Coronary artery (tissue), 2 donors: Measurements from ENCODE around the gene KRT6C.
"Not testable (repeated sequence)": the region's sequence is repeated elsewhere in the genome, so short reads cannot be mapped to it uniquely, and the experiment has no call there.

Experiments
- DNase-seq: peaks from one replicate; pipeline ENCODE4 v3.0.0-alpha.2; 2017; ENCODE audit warnings: low spot score
- H3K27ac ChIP-seq, 2 donors: fragments of 200-600 bp; sonication (generic); one replicate each; pipeline ENCODE4 v1.5.1; 2016 to 2019
- H3K4me3 ChIP-seq: fragments of 200-600 bp; sonication (generic); 2 replicates; pipeline ENCODE4 v1.5.1; 2016; ENCODE audit warnings: mild to moderate bottlenecking, moderate library complexity
- TF ChIP-seq, protein P1 (sequence below): fragments of 200-600 bp; sonication (generic); IDR thresholded peaks from one replicate; pipeline ENCODE4 v1.5.1; 2019; ENCODE audit warnings: antibody characterized with exemption

Gene KRT6C

DNA sequence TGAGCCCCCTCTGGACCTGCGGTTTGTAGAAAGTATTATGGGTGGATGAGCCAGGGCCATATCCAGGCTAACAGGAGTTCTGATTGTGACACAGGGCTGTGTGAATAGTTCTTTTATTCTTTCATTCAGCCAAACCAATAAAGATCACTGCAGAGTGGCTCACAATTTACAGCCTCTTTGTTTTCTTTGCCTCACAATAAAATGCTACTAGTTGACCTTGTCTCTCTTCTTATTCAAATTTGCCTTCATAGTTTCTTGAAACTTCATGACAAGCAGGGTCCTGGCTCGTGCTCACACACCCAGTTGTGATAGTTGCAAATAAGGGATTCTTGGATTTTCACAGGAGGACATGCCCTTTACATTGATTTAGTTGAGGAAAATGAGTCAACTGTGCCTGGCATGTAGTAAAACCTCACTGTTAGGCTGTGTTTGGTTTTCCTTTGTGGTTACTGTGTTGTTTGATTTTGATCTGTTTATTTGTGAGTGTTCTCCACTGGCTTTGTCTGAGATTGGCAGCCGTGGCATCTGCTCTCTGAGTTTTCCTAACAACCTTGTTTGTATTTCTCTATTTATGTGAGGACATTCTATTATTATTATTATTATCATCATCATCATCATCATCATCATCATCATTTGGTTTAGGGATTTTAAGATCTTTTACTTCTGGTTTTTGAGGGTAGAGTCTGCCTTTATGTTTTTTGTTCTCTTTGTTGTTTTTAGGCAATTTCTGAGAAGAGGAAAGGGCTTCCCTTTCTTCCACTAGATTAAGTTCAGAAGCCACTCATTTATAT lies 19.0 kb downstream of the KRT6C start:
- no peak overlapping the region for H3K4me3 ChIP-seq
- H3K27ac ChIP-seq = no peak overlapping the region
- no peak for DNase-seq
- TF ChIP-seq, protein P1, sequence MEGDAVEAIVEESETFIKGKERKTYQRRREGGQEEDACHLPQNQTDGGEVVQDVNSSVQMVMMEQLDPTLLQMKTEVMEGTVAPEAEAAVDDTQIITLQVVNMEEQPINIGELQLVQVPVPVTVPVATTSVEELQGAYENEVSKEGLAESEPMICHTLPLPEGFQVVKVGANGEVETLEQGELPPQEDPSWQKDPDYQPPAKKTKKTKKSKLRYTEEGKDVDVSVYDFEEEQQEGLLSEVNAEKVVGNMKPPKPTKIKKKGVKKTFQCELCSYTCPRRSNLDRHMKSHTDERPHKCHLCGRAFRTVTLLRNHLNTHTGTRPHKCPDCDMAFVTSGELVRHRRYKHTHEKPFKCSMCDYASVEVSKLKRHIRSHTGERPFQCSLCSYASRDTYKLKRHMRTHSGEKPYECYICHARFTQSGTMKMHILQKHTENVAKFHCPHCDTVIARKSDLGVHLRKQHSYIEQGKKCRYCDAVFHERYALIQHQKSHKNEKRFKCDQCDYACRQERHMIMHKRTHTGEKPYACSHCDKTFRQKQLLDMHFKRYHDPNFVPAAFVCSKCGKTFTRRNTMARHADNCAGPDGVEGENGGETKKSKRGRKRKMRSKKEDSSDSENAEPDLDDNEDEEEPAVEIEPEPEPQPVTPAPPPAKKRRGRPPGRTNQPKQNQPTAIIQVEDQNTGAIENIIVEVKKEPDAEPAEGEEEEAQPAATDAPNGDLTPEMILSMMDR = no peak

DNA sequence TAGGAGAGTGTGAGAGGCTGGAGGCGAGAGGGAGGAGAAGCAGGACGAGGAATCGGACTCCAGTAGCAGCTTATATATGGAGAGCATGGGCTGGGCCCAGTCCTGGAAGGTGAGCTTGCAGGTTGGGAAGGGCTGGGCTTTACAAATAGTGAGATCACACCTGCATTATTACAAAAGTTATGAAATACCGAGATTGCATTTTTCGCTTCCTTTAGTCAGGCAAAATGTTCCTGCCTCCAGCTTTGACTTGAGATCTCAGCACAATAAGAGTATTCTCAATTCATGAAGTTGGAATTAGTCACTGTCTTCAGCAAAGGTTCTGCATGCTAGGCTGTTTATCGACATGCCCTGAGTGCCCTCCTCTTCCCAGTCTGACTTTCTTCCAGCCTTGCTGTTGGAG lies 21.5 kb downstream of the KRT6C start, which contains the start of gene KRT6B:
TSS of gene KRT6B (minus strand) at position 46 of the 400 bp plus-strand sequence. CDS start 68 bp downstream, outside the sequence.
- DNase-seq = no peak

GRCh38 chr12:52448228-52448627 lies 25.4 kb downstream of the KRT6C start:
- no peak overlapping the region for H3K4me3 ChIP-seq
- no peak for DNase-seq
- TF ChIP-seq, protein P1 = no peak
- no peak overlapping the region for H3K27ac ChIP-seq

More for the DNA sequence above, 21.5 kb downstream of the KRT6C start, which contains the start of gene KRT6B:
- TF ChIP-seq, protein P1 = no peak
- Histone ChIP-seq H3K4me3 (no peak within 1 kb of the TSS), H3K27ac (no peak within 1 kb of the TSS)

- not testable (repeated sequence) for DNase-seq, H3K4me3 ChIP-seq, H3K27ac ChIP-seq
Measured at GRCh38 chr12:52447196-52447595, 26.4 kb downstream of the KRT6C start.

DNA sequence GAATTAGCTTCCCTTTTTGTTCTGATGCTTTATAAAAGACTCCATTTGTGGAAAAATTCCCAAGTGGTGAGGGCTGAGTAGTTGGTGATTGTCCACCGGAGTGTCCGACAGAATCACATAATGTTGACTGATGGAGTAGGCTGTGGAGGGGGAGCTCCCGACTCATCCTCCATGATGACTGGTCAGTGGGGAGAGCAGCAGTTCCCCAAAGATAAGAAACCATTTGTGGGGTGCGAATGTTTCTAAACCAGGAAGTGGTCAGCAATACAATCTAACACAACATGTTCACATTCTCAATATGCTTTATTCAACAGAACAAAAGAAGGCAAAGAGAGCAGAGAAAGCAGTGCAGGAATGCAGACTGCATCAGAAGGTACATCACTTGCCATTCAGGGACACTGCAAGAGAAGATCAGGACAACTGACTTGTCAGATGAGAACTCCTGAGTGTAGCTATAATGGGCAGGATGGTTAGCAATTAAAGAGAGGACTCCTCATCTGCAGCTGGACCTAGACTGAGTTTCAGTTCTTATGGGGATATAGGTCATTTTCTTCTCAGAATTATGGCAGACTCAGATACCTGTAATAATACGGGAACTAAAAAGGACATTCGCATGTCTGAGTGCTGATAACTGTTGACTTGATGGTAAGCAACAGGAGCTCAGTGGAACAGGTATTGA lies 27.1 kb downstream of the KRT6C start:
- no peak for DNase-seq

GRCh38 chr12:52445876-52446275 lies 27.7 kb downstream of the KRT6C start:
- no peak overlapping the region for H3K4me3 ChIP-seq
- TF ChIP-seq, protein P1 = no peak
- no peak overlapping the region for H3K27ac ChIP-seq
- DNase-seq = no peak

More for the DNA sequence above, 27.1 kb downstream of the KRT6C start:
- Histone ChIP-seq H3K4me3 (no peak overlapping the region), H3K27ac (no peak overlapping the region)
- TF ChIP-seq, protein P1 = no peak

- no peak for DNase-seq
- Histone ChIP-seq H3K27ac (no peak overlapping the region), H3K4me3 (no peak overlapping the region)
- TF ChIP-seq, protein P1 = no peak
Measured at GRCh38 chr12:52444647-52445595, 28.7 kb downstream of the KRT6C start.
